OCI-LY1 (cell line): ENCODE data around the gene RAPGEF5.

Experiments used
- CTCF ChIP-seq: fragments of 200-600 bp; sonication (generic), shearing (Covaris generic); IDR thresholded peaks from 2 replicates; pipeline ENCODE4 v1.5.1; 2017; ENCODE audit warnings: mild to moderate bottlenecking, antibody characterized with exemption, low read length, moderate library complexity, mixed read lengths
- EZH2 ChIP-seq: fragments of 200-600 bp; sonication (generic), shearing (Covaris generic); IDR thresholded peaks from 2 replicates; pipeline ENCODE4 v1.8.0; 2017; ENCODE audit warnings: borderline replicate concordance, mixed run types, mild to moderate bottlenecking, antibody characterized with exemption, low read length, moderate library complexity, mixed read lengths

- TF ChIP-seq CTCF (no peak), EZH2 (no peak)
Observed at GRCh38 chr7:22252016-22252415, 104.9 kb downstream of the RAPGEF5 start.
